Forelimb muscle (tissue), 1 donor: Measurements from ENCODE around the gene SGSM1. TPM values are rescaled to one million over a fixed set of nuclear protein-coding genes. Genes with fewer than 3 reads are reported as not detected.

Source experiments
- polyA plus RNA-seq: library from polyadenylated mRNA; unstranded; fragments of 120-200 nt; gene quantifications from one replicate; pipeline ENCODE4 v1.2.1, GENCODE V29; 2013; ENCODE audit not compliant: insufficient read length

SGSM1 gene
- polyA plus RNA-seq, 1 donor, result 0.09 TPM

Other genes with a start within 250 kb of the SGSM1 start
- 6.2 TPM for gene LRRC75B, start 213.1 kb upstream of the SGSM1 start, polyA plus RNA-seq
- gene GGT1, start 203.0 kb upstream of the SGSM1 start, polyA plus RNA-seq, result 3.5 TPM
- gene PIWIL3, start 31.5 kb upstream of the SGSM1 start, polyA plus RNA-seq, result not detected
- gene LHFPL7, start 140.5 kb downstream of the SGSM1 start, polyA plus RNA-seq, result not detected
- gene KIAA1671, start 146.5 kb downstream of the SGSM1 start, polyA plus RNA-seq, result 34.8 TPM